DMS114 treated with DMSO at 0.1 percent for 48 hours (cell line): ENCODE data around the gene HPS5.

Experiments
- DNase-seq: peaks from one replicate; lab custom pipeline; 2025; ENCODE audit not compliant: unreplicated experiment; lab: John Stamatoyannopoulos, UW

The HPS5 gene

DNA sequence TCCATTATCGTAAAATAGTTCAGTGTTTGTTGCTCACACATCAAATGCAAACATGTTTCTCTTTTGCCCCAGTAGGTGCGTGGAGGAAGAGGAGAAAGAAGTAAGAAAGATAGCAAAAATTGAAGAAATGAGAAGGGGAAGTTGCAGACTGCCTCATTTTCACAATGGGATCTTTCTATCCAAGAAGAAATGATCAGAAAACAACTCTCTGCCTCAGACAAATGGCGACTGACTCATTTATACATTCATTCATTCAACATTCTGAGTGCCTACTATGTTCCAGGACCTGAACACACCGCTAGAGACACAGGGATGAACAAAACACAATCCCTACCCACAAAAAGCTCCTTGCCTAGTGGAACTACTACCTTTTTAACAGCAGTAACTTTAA lies 367 bp downstream of the HPS5 start:
- DNase-seq: no peak

DNA sequence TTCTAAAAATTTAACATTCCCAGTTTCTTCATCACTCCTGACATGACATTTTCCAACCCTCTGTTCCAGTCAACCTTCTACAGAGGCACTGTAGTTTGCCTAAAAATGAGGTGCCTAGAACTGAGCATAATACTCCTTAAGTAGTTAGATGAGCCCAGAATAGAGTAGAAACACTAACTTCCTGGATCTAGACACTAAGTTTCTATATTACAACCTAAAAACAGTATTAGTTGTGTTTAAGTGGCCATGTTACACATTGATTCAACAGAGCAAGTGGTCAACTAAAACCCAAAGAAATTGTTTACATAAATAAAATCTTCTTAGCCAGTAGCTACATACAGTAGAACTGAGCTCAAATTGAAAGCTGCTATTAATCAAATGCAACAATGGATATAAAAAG lies 1.3 kb downstream of the HPS5 start:
- DNase-seq: no peak

DNA sequence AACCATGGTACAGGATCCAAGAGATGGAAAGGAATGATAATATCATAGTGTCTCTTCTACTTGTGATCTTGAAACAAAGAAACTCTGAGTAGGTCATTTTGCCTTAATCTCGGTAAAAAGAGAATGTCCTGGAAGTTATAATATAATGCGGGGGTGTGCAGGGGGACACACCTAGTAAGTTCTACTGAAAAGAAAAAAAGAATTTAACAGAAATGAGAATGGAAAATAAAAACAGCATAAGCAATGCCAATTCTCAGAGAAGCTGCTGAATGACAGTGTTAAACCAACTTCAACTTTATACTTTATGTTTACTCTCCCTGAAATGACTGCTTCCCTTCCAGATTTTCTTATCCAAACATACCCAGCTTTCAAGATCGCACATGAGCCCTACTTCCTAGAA lies 2.0 kb downstream of the HPS5 start:
- no peak for DNase-seq

DNA sequence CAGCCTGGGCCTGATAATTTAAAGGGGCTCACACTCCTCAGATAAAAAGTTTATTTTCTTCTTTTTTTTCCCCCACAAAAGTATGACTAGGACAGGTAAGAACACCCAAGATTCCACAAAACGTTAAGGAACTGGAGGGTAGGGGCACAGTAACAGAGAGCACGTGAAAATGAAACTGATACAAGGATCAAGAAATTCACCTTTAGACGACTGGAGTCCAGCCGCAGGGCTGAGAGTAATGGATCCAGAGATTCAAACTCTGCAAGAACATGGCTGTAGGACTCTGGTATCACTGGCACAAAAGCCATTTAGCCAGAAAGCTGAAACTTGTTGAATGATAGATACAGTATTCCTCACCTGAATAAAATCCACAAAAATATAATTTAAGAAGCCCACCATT lies 4.4 kb downstream of the HPS5 start:
- no peak for DNase-seq

DNA sequence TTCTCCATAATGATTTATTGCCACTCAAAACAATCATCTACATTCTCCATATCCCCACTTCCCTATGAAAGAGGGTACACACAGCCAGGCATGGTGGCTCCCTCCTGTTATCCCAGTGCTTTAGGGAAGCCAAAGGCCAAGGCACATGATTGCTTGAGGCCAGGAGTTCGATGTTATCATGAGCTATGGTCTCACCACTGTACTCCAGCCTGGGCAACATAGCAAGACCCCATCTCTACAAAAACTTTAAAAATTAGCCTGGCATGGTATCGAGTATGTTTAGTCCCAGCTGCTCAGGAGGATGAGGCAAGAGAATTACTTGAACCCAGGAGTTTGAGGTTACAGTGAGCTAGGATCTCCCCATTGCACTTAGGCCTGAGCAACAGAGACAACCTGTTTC lies 6.0 kb downstream of the HPS5 start:
- no peak for DNase-seq

DNA sequence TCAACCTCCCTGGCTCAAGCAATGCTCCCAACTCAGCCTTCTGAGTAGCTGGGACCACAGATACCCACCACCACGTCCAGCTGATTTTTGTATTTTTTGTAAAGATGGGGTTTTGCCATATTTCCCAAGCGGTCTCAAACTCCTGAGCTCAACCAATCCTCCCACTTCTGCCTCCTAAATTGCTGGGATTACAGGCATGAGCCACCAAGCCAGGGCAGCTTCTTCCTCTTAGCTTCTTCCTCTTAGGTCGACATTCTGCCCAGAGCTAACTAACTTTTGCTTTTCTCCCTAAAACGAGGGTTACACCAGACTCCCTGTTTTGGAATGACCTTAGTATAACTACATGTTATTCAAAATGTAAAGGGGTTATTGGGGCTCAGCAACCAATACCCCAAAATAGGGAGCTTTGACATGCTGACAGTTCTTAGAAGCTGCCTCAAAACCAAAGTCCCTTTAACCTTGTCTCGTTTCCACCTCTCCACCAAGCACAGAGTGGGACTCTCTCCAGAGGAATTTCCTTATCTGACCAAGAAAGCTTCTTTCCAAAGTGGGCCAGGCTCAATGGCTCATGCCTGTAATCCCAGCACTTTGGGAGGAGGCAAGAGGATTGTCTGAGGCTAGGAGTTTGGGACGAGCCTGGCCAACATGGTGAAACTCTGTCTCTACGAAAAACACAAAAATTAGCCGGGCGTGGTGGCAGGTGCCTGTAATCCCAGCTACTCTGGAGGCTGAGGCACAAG lies 7.0 kb downstream of the HPS5 start:
- no peak for DNase-seq

DNA sequence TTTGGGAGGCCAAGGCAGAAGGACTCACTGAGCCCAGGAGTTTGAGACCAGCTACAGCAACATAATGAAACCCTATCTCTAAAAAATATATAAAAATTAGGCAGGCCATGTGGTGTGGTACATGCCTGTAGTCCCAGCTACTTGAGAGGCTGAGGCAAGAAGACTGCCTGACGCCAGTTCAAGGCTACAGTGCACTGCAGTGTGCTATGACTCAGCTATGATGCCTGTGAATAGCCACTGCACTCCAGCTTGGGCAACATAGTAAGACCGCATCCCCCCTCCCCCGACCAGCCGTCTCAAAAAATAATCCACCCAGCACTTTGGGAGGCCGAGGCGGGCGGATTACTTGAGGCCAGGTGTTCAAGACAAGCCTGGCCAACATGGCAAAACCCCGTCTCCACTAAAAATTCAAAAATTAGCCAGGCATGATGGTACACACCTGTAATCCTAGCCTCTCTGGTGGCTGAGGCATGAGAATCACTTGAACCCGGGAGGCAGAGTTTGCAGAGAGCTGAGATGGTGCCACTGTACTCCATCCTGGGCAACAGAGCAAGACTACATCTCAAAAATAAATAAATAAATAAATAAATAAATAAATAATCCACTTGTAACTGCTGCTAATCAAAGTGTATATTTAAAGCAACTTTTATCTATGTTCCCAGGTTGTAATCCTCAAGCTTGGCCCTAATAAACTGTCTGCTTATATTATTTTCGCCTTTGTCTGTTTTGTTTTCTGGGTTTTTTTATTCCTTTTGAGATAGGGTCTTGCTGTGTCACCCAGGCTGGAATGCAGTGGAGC lies 7.8 kb downstream of the HPS5 start:
- no peak for DNase-seq

DNA sequence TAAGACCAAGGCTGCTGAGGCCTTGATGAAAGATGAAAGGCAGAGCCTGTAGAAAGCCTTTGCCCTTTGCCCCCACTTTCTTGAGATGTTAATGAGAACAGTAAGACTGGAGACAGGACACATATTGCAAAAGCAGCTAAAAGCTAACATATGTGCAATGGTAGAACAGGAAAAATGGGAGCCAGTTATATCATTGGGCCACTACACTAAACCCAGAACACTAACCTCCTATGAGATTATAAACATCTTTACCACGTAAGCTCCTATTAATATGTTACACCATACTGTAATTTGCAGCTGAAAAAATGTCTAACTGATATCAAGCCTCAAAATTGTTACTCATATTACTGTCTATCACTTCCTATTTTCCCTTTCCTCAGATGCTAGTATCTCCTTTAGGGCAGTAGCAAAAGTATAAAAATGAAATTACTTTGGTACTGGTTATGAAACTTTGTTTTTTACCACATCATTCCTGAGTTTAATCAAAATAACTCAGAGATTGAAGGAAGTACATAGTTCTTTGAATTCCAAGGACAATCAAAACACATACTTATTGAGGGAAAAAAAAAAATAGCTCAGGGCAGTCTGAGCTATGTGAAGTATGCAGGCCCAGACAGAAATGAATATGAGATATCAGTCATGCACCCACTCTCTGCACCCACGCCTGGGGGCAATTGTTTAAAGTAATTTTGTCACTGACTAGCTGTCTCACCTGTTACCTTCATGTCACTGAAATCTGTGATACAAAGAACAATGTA lies 9.1 kb downstream of the HPS5 start:
- no peak for DNase-seq

DNA sequence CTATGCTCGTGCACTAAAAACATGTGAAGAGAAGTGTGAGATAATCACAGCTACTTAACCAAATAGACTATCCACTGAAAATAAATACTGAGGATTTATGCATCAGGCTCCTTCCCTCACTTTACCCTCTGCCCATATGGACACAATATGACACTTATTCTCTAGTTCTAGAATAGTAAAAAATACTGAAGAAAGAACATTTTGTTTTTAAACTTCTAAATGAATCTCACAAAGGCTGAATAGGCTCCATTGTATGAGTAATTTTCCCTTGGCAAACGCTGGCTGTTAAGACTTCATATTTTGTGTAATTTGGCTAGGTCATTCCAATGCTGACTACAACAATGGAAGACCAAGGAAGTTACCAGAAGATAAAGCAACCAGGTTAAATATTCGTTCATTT lies 9.9 kb downstream of the HPS5 start:
- no peak for DNase-seq

DNA sequence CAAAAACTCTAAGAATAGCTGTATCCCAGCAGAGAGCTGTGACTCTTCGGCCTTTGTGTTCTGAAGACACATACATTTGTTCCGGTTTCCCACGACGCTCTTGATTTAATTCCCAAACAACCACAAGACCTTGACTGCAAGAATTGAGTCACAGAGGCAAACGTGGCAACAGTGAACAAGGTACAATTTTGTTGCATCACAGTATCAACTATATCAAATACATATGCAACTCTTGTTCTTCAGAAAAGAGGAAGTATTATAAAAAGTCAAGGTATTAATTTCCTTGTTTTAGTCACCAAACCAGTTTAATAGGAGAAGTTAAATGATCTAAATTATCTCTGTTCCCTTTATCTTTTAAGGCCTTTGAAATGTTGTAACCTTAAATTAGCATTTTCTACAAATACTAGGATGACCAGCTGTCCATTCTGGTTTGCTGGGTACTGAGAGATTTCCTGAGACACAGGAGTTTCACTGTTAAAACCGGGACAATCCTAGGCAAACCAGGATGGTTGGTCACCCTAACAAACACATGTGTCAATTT lies 11.1 kb downstream of the HPS5 start:
- no peak for DNase-seq

DNA sequence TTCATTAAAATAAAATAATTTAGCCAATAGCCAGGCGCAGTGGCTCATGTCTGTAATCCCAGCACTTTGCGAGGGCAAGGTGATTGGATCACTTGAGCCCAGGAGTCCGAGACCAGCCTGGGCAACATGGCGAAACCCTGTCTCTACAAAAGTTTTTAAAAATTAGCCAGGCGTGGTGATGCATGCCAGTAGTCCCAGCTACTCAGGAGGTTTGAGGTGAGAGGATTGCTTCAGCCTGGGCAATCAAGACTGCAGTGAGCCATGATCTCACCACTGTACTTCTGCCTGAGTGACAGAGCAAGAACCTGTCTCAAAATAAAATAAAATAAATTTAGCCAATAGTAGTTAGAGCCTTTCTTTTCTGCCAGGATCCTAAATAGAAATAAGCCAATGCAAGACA lies 12.2 kb downstream of the HPS5 start:
- no peak for DNase-seq

DNA sequence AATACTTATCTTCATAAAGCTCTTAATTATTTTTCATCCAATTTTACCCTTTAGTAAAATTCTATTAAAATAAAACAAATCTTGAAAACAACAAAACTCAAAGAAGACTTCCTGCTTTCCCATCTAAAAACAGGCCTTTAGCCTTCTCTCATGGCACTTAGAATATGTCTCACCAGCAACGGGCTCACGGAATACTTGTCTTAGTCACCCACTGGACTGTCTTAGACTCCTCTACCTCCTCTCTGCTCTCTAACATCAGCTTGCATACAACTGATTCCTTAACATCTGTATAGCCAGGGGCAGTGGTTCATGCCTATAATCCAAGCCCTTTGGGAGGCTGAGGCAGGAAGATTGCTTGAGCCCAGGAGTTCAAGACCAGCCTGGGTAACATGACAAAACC lies 13.7 kb downstream of the HPS5 start:
- no peak for DNase-seq

DNA sequence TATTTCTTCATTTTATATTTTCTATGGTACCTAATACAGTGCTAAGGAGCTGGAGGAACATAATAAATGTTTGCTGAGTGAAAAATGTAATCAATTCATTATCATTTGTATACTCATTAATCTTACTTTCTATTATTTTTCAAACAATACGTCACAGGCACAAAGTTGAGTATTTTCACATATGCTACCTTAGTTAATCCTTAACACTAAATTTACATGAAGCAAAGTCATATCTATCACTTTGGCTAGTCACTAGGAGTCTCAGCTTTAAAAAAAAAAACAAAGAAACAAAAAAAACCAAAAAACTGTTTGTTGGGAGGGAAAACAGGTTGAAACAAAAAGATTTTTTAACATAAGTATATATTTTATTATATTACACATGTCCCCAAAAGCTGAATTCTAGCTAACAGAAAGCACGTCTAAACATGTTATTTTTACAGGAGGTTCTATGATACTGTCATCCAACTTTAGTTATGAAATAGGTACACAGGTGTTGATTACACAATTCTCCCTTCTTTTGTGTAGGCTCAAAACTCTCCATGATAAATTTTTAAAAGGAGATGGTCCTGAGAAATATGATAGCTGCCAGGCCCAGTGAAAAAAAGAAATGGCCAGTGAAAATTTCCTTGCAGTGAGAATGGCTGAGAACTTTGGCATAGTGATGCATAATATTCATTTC lies 14.3 kb downstream of the HPS5 start:
- no peak for DNase-seq

DNA sequence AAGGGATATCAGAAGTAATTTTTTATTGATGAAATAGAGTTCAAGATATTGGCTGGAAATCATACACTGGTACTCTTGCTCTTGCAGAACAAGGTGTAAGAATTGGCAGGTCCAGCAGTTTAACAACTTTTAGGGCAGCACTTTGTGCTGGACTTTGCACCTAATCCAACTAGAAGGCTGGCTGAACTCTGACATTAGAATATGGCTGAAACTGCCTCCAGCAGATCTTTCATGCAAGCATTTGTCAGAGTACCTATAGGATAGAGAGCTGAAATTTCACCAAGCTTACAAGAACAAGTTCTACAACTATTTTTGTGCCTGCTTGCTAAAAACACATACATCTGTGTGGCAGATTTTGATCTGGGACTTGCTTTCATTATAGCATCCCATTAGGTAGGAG lies 17.2 kb downstream of the HPS5 start:
- no peak for DNase-seq

DNA sequence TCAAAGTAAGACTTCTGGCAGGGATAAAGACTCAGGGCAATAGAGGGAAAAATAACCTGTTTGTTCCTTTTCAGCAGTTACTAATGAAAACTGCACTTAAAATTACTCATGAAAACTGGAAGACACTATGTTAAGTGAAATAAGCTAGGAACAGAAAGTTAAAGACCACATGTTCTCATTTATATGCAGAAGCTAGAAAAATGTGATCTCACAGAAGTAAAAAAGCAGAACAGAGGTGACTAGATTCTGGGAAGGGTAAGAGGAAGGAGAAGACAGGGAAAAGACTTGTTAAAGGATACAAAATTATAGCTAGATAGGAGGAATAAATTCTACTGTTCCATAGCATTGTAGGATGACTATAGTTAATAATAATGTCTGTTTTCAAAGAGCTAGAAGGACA lies 22.2 kb downstream of the HPS5 start:
- no peak for DNase-seq

DNA sequence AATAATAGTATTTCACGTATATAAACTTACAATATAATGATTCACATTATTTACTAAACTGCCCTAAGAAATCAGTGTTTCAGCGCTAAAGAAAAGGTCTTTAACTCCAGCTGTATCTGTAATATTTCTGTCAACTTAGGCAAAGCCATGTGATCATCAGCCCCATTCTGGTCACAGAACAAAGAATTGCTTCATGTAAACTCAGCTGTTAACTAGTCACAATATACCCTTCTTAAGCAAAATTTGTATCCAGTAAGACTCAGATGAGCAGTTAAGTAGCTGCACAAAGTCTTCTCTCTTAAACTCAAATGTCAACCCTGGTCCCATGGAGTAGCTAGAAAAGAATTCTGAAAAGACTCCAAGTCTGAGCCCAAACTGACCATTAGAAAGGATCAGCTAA lies 26.6 kb downstream of the HPS5 start:
- DNase-seq: no peak

DNA sequence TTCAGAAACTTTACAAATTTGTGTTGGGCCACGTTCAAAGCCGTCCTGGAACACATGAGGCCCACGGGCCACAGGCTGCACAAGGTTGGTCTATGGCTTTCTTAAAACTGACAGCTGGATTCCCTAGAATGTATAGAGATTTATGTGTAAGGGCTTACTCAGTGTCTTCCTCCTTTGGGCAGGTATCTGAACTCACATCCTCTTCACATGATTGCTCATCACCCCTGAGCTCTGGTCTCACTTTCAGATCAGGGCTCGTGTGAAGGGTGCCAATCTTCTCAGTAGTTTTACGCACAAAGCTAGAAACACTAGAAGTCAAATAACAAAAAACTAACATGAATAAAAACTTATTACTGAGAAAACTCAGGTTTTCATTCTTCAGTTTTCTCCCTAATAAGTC lies 27.1 kb downstream of the HPS5 start:
- no peak for DNase-seq

DNA sequence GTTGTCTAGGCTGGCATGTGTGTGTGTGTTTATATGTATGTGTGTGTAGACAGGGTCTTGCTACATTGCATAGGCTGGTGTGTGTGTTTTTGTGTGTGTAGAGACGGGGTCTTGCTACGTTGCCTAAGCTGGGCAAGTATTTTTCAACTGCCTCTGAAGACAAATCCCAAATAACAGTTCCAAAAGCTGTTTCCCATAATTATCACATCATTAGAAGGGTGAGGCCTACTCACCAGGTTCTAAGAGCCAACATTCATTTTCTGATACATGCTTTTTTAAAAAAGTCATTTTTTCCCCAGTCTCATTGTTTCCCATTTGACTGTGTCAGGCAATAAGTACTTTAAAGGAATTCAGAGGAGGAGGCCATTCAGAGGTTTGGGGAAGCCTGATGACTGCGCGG lies 33.0 kb downstream of the HPS5 start:
- no peak for DNase-seq

DNA sequence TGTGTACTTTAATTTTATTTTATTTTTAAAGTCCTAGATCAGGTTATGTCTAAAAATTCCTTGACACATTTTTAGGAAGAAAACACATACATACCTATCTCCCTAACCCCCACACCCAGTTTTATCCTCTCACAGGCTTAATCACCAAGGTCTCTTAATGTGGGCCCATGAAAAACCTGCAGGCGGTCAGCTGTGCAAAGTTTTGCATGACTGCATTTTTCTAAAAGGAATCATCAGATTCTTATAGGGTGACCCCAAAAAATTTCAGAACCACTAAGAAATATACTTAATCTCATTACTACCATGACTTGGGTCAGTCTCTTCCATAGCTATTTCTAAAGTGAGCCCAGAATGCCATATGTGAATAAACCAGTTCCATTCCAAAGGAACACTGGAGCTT lies 36.1 kb downstream of the HPS5 start:
- DNase-seq: no peak

DNA sequence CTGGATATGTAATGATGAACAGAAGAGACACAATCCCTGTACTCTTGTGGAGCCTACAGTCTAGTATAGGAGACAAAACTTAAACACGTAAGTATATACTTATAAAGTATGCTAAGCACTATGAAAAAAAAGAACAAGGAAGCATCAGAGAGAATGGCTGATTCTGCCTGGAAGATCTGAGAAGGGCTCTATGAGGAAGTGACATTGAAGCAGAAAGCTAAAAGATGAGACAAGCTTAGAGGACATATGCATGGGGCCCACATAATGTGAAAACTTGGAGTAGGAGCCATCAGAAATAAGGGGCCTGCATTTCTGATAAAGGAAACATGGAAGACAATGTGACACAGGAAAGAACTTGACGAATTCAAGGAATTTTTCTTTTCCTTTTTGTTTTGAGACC lies 39.3 kb downstream of the HPS5 start:
- no peak for DNase-seq

DNA sequence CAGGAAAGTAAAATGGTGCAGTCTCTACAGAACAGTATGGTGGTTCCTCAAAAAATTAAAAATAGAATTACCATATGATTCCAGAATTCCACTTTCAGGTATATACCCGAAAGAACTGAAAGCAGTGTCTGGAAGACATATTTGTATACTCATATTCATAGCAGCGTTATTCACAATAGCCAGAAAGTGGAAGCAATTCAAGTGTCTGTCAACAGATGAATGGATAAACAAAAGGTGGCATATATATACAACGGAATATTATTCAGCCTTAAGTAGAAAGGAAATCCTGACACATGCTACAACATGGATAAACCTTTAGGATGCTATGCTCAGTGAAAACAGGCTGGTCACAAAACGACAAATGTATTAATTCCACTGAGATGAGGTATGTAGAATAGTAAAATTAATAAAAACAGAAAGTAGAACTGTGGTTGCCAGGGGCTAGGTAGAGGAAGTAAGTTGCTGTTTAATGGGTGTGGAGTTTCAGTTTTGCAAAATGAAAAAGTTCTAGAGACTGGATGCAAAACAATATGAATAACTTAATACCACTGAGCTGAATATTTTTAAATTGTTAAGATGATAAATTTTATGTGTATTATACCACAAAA lies 41.4 kb downstream of the HPS5 start:
- DNase-seq: no peak
